ENCODE measurements around the gene ZC3H12A.
A peak's percentile ranks its signal among the peaks of the same experiment; 100 is the strongest.
"Not testable (repeated sequence)": the region's sequence is repeated elsewhere in the genome, so short reads cannot be mapped to it uniquely, and the experiment has no call there.

ZC3H12A gene

DNA sequence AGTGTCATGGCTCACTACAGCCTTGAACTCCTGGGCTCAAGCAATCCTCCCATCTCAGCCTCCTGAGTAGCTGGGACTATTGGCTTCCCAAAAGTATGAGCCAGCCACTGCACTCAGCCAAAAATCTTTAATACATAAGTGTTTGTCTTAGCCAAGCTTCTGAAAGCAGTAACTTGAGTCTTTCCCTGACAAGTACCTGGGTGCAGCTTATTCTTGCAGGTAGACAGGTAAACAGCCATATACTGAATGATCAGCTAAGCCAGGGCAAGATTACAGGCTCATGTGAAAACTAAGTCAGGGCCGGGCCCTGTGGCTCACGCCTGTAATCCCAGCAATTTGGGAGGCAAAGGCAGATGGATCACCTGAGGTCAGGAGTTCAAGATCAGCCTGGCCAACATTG lies 32.4 kb downstream of the ZC3H12A start:
- DNase-seq, result no peak

DNA sequence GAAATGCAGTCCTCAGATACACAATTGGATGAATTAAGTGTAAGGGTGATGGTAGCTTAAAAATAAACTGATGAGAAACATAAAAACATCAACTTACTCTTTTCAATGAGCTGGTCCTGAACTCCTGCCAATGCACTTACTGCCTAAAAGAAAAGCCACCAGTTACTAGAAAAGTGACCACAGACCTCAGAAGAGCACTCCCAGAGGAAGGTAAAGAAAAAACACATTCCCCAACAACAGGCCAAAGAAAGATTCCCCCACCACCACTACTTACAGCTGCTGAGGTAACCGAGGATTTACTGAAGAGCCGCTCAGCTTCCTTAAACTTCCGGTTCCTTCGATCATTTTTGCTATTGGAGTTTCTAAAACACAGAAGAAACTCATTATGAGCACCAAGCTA lies 34.8 kb downstream of the ZC3H12A start:
- DNase-seq, result no peak

GRCh38 chr1:37513795-37514349 lies 39.5 kb downstream of the ZC3H12A start:
- no peak for DNase-seq

DNA sequence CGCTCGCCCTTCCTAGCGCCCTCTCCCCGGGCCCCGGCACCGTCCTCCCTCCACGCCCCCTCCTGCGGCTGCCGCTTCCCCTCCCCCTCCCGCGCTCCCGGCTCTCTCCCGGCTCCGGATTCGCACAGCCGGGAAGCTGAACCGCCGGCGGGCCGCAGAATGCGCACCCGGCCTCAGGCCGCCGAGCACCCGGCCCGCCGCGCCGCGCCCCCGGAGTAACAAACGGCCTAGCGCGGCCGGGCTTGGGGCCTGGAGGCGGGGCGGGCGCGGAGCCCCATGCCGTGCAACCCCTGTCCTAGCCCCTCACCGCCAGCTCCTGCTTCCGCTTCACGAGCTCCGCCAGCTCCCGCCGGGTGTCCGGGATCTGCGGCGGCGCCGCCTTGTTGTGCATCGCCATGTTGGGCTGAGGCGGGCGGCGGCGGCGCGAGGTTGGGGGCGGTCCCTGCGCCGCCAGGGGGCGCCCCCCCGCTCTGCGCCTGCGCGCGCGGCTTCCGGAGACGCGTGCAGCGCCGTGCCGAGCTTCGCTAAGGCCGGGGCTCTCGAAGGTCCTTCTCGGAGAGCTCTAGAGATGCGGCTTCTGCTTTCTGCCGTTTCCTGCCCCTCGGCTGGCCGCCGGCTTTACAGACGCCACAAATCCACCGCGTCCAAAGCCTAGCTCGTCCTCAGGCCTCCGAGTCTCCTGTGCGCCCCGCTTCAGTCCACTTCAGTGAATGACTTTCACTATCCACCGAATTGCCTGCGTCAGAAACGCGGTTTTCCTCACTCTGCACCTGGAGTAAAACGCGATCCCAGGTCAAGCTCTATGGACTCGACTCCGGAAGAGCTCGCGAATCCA lies 40.2 kb downstream of the ZC3H12A start, which contains the start of gene MEAF6:
Gene MEAF6 (minus strand): TSS at position 417 of the 835 bp plus-strand sequence. CDS start 20 bp downstream, at position 397.
- peak; percentile 65 for DNase-seq

- DNase-seq, result no peak
Observed at GRCh38 chr1:37515185-37516034, 41.0 kb downstream of the ZC3H12A start.

GRCh38 chr1:37517569-37517968 lies 43.2 kb downstream of the ZC3H12A start:
- no peak for DNase-seq

DNA sequence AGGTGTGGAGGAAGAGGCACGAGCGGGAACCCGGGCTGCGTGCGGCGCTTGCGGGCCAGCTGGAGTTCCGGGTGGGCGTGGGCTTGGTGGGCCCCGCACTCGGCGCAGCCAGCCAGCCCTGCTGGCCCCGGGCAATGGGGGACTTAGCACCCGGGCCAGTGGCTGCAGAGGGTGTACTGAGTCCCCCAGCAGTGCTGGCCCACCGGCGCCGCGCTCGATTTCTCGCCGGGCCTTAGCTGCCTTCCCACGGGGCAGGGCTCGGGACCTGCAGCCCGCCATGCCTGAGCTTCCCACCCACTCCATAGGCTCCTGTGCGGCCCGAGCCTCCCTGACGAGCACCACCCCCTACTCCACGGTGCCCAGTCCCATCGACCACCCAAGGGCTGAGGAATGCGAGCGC lies 43.9 kb downstream of the ZC3H12A start:
- not testable (repeated sequence) for DNase-seq

DNA sequence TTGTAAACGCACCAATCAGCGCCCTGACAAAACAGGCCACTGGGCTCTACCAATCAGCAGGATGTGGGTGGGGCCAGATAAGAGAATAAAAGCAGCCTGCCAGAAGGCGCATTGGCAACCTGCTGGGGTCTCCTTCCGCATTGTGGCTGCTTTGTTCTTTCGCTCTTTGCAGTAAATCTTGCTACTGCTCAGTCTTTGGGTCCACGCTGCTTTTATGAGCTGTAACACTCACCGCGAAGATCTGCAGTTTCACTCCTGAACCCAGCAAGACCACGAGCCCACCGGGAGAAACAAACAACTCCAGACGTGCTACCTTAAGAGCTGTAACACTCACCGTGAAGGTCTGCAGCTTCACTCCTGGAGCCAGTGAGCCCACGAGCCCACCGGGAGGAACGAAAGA lies 44.5 kb downstream of the ZC3H12A start:
- DNase-seq, result not testable (repeated sequence)

DNA sequence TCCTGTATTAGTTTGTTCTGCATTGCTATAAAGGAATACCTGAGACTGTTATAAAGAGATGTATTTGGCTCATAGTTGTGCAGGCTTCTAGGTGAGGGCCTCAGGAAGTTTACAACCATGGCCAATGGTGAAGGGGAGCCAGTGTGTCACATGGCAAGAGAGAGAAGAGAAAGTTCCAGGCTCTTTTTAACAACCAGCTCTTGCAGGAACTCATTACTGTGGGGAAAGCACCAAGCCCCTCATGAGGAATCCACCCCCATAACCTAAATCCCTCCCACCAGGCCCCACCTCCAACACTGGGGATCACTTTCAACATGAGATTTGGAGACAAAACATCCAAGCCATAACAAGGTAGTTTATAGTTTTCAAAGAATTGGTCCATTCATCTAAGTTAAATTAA lies 45.2 kb downstream of the ZC3H12A start:
- no peak for DNase-seq

GRCh38 chr1:37529888-37530287 lies 55.5 kb downstream of the ZC3H12A start:
- not testable (repeated sequence) for DNase-seq

GRCh38 chr1:37532418-37533156 lies 58.2 kb downstream of the ZC3H12A start:
- DNase-seq, result not testable (repeated sequence)

DNA sequence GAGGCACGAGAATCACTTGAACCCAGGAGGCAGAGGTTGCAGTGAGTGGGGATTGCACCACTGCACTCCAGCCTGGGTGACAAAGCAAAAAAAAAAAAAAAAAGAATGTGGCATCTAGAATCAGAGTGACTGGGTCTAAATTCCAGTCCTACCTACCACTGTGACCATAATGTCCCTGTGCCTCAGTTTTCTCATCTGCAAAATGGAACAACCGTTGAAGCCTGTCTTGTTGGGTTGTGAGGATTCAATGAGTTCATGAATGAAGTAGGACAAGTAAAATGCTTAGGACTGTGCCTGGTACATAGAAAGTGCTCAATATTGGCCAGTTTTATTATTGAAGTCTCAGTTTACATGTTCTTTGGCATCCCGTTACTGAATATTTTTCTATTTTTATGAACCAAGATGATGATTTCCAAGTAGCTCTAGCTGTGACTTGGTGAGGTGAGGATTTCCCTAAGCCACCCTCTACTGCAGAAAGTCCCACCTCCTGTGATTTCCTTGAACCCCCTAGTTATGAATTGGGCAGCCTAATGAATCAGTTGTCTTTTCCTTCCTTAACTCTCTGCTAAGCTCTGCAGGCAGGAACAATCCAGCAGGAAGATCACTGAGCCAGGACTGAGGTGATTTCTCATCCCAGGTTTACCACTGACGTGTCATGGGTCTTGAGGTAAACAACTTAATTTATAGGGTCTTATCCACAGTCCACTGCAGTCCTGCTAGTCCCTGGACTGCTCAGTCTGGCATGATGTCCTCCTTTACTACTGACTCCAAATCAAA lies 59.1 kb downstream of the ZC3H12A start:
- no peak for DNase-seq
